NCI-H748 (cell line): ENCODE measurements around the gene CHD2.

Experiments
- DNase-seq: peaks from one replicate; lab custom pipeline; 2025; ENCODE audit not compliant: unreplicated experiment; lab: John Stamatoyannopoulos, UW

CHD2 gene

GRCh38 chr15:92884436-92885223 lies 15.5 kb upstream of the CHD2 start:
- DNase-seq: peak; percentile 9

GRCh38 chr15:92885224-92886041 lies 14.7 kb upstream of the CHD2 start:
- no peak for DNase-seq

- DNase-seq: no peak
These were observed 14.0 kb upstream of the CHD2 start for GRCh38 chr15:92886042-92886537.

DNA sequence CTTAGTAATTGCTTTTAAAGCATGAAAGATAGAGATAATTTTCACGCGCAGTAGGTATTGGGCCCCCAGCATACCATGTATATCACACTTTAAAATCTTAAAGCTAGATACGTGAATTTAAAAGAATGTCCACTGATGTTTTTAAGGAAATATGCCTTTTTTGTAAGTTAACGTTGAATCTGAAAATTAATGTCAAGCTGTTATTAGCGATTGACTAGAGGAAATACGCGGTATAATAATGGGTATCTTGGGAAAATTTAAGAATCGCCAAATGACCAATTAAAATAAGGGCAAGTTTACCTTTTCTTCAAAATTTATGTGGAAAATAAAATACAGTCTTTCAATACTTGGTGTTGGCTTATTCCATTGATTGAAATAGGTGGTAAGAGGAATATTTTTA lies 13.3 kb upstream of the CHD2 start:
- DNase-seq: no peak

GRCh38 chr15:92887869-92888268 lies 12.3 kb upstream of the CHD2 start:
- DNase-seq: no peak

DNA sequence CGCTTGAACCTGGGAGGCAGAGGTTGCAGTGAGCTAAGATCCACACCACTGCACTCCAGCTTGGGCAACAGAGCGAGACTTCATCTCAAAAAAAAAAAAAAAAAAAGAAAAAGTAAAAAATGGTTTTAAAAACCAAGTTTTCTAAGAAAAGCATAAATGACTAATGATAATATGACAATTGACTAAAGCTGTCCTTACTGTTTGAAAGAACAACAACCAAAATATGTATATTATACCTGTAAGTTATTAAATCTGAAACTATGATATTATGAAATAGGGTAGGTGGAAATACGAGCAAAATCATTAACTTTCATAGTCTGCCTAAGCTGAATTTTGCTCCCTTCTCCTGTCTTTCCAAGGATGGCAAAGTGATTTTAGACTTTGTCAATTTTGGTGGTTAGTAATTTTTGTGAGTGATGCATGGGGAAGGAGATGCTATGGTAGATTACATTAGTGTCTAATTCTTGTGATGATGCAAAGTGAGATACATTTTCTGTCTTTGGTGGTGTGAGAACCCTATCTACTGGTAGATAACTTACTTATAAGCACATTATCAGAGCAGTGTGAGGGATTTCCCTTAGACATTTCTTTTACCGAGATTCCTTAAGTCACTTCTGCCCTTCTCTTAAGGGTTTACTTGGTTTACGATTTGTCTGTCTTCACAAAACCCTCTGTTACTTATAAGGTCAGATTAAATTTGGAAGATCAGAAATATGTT lies 10.6 kb upstream of the CHD2 start:
- DNase-seq: no peak

- no peak for DNase-seq
These were observed 8.5 kb upstream of the CHD2 start for GRCh38 chr15:92891533-92892200.

DNA sequence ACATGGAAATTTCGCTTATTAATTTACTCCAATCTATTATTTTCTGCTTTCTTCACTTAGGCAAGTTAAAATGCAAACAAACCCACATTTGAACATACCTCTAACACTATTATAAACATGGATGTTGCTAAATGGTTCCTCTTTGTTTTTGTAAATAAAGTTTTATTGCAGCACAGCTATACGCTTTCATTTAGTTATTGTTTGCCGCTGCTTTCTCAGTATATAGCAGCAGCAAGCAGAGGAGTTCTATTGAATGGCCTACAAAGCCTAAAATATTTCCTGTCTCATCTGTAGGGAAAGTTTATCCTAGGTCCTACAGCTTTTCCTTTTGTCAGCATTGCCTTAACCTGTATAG lies 7.9 kb upstream of the CHD2 start:
- no peak for DNase-seq

GRCh38 chr15:92893200-92893599 lies 6.9 kb upstream of the CHD2 start:
- no peak for DNase-seq

DNA sequence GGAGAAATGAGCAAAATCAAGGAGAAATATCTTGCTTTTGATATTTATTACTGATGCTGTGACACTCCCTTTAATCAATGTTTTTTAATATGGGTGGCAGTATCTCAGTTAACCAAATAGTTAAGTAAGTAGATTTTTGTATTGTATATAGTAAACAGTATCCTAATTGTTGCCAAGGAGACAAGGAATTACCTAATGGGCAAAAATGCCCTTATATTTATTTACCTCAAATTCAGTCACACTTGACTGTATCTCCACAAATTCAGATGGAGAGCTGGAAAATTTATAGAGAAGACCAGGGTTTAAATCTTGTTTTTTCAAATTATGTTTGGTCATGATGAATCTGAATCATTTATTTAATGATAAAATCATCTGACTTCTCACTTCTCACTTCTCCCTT lies 3.6 kb upstream of the CHD2 start:
- no peak for DNase-seq

DNA sequence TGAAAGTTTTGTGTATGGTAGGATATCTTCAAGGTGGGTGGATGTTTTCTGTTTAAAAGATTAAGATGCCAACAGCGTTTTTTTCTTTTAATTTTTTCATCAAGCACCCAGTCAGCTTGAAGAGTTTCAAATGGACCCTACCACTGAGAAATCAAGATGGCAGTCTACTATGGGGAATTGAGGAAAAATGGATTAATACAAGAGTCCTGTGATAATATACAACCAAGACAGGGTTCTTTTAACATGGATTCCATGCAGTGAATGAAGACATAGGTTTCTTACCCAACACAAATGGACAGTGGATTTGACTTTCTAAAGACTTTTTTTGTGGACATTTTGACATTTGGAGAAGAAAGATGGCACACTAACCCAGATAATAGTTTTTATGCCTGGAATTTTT lies 2.5 kb upstream of the CHD2 start:
- no peak for DNase-seq

DNA sequence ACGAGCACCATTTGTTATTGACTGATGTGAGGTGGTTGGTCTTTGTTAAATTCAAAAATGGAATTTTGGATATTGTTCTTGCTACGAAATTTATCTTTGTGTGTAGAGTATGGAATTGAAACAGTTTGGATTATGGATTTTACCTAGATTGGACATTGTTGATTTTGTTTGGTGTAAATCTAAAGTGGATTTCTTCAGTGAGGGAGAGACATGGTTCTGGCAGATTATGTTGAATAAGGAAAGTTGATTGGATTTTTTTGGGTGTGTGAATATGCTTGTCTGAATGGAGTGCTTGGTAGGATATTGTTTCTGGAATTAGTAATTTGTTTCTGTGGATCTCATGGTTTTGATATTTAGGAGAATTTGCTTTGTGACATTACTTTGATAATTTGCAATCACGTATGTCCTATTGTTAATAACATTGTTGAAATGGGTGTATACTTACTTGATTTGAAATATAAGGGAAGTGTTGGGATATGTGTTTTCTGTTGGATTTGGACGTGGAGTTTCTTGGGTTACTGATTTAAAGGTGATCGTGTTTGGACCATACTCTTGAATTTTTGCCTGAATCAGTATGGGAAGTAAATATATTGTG lies 1.0 kb upstream of the CHD2 start:
- DNase-seq: no peak

DNA sequence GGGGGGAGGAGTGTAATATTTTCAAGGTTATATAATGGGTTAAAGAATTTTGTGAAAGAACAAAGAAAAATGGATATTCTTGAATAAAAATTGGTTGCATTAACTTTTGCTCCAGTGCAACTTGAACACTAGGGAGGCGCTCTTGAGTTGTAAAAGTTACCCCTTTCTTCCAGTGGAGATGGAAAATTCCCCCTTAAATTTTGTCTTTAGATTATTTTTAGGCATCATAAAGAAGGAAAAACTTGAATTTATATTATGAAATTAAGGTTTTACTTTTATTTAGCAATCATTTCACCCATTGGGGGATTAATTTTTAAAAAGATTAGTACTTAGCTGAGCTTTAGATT lies 550 bp upstream of the CHD2 start:
- DNase-seq: peak; percentile 42

DNA sequence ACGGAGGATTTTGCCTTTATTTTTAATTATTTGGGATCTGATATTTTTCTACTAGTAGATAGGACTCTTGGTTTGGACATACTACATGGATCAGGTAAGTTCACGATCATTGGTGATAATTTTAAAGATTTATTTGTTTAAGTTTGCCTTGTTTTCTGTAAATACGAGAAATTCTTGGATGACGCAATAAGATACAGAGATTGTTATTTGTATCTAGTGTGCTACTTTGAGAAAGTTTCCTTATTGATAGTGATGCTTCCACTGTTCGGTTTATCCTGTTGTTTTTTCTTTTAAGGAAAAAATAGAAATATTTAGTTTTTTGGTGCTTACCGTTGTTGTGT lies 577 bp downstream of the CHD2 start:
- DNase-seq: no peak

- no peak for DNase-seq
These were observed 1.1 kb downstream of the CHD2 start for GRCh38 chr15:92901072-92901761.

- DNase-seq: no peak
These were observed 1.9 kb downstream of the CHD2 start for GRCh38 chr15:92901995-92902394.

GRCh38 chr15:92902737-92903593 lies 2.8 kb downstream of the CHD2 start:
- peak; percentile 23 for DNase-seq

DNA sequence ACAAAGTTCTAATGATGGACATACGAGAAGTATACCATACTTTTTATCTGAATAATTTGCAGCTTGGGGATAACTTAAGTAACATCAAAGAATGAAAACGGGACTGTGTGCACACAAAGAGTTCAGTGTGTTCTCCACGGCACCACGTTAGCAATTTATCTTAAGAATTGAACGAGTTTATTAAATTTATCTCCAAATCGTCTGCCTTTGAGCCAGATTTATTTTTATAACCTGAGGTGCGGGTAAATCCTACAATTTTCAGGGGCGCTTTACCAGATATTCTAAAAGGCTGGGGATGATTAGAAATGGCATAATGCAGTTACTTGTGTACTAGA lies 3.5 kb downstream of the CHD2 start:
- no peak for DNase-seq

DNA sequence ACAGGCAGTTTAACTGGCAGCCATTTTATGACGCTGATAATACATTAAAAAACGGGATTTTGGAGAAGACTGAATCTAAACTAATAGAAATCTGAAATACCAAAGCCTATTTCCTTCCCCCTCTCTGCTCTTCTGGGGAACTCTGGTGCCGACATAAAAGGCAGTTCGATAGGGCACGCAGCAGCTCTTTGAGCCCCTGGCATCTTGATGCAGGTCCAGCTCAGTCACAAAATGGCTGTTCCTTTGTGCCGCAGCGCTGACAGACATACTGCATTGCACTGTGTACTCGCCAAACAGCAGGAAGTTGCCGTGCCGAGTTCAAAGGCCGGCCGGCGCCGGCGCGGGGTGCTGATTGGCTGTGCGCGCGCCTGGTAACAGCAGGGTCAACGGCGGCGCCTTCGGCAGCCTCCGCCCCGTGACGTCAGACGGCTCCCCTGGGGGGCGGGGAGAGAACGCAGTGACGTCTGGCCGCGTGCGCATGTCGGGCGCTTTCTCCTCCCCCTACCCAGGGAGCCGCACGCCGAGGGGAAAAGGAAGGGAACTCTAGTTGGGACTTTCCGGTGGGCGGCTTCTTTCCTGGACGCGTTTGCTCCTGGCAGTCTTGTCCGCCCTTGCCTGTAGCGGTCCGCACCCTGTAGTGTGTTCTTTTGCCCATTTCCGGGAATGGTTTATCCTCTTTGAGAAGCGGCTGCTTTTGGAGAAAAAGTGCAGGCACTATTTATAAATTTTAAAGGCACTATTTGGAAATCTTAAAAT lies 4.0 kb downstream of the CHD2 start:
- peak; percentile 98 for DNase-seq
